HEK293 (cell line): ENCODE measurements around the gene MAP1S.
A peak's percentile ranks its signal among the peaks of the same experiment; 100 is the strongest.

Experiments used
- CTCF ChIA-PET: fragments of 350-600 bp; formaldehyde crosslinking; extraction: SDS; loops from one replicate; lab custom pipeline; 2021; ENCODE audit warnings: antibody characterized with exemption; lab: Yijun Ruan, JAX
- POLR2A ChIA-PET: fragments of 300-600 bp; formaldehyde crosslinking; extraction: SDS; loops from one replicate; lab custom pipeline; 2020; ENCODE audit warnings: antibody characterized with exemption, inconsistent platforms; lab: Yijun Ruan, JAX
- H3K27ac ChIP-seq: fragments of 200-500 bp; sonication (Bioruptor generic); 2 replicates; pipeline ENCODE4 v1.5.1; 2014; ENCODE audit warnings: low read depth, low read length, control low read depth, inconsistent platforms; ENCODE audit errors: extremely low read depth
- H3K36me3 ChIP-seq, 2 experiments: fragments of 200-500 bp in 1 of 2; sonication (Bioruptor generic) in 1 of 2; 1 replicate in 1 of 2; 2 replicates in 1 of 2; pipeline ENCODE4 v1.5.1; 2014 to 2017; ENCODE audit warnings: inconsistent platforms in 2 of 2, low read length in 2 of 2; ENCODE audit not compliant: control insufficient read depth in 2 of 2, insufficient read depth in 1 of 2
- H3K4me1 ChIP-seq: fragments of 200-500 bp; sonication (Bioruptor generic); 2 replicates; pipeline ENCODE4 v1.5.1; 2014; ENCODE audit warnings: mild to moderate bottlenecking, low read length, inconsistent platforms; ENCODE audit not compliant: control insufficient read depth, insufficient read depth
- H3K4me3 ChIP-seq: 2 replicates; pipeline ENCODE4 v1.5.1; 2011; ENCODE audit warnings: low read depth, mild to moderate bottlenecking, control low read depth, low read length, moderate library complexity
- H3K9me3 ChIP-seq: fragments of 200-500 bp; sonication (Bioruptor generic); 2 replicates; pipeline ENCODE4 v1.5.1; 2014; ENCODE audit warnings: low read depth, low read length, inconsistent platforms; ENCODE audit not compliant: control insufficient read depth, insufficient read depth
- ELK4 ChIP-seq: IDR thresholded peaks from 2 replicates; pipeline ENCODE4 v1.6.1; 2011; ENCODE audit warnings: mild to moderate bottlenecking, low read depth, low read length, borderline replicate concordance
- GLIS1 ChIP-seq: fragments of 450-650 bp; formaldehyde crosslinking; IDR thresholded peaks from 2 replicates; pipeline ENCODE4 v1.5.1; 2016; ENCODE audit warnings: missing biosample characterization, missing genetic modification characterization
- GLIS2 ChIP-seq: fragments of 450-650 bp; formaldehyde crosslinking; IDR thresholded peaks from 2 replicates; pipeline ENCODE4 v1.5.1; 2016; ENCODE audit warnings: missing biosample characterization, missing genetic modification characterization
- MYNN ChIP-seq: fragments of 450-650 bp; formaldehyde crosslinking; IDR thresholded peaks from 2 replicates; pipeline ENCODE4 v1.5.1; 2016; ENCODE audit warnings: missing biosample characterization, missing genetic modification characterization, borderline replicate concordance
- MZF1 ChIP-seq: fragments of 450-650 bp; formaldehyde crosslinking; IDR thresholded peaks from 2 replicates; pipeline ENCODE4 v1.5.1; 2017; ENCODE audit warnings: missing biosample characterization, missing genetic modification characterization, borderline replicate concordance
- OSR2 ChIP-seq: fragments of 450-650 bp; formaldehyde crosslinking; IDR thresholded peaks from 2 replicates; pipeline ENCODE4 v1.5.1; 2016; ENCODE audit warnings: missing biosample characterization, missing genetic modification characterization
- PRDM1 ChIP-seq: fragments of 450-650 bp; formaldehyde crosslinking; IDR thresholded peaks from 2 replicates; pipeline ENCODE4; 2016; ENCODE audit warnings: missing biosample characterization, missing genetic modification characterization
- REPIN1 ChIP-seq: fragments of 450-650 bp; formaldehyde crosslinking; IDR thresholded peaks from 2 replicates; pipeline ENCODE4 v1.5.1; 2017; ENCODE audit warnings: missing biosample characterization, missing genetic modification characterization, low read depth
- SP2 ChIP-seq: fragments of 450-650 bp; formaldehyde crosslinking; IDR thresholded peaks from 2 replicates; pipeline ENCODE4 v1.5.1; 2016; ENCODE audit warnings: missing biosample characterization, missing genetic modification characterization
- SP3 ChIP-seq: fragments of 450-650 bp; formaldehyde crosslinking; IDR thresholded peaks from 2 replicates; pipeline ENCODE4 v1.5.1; 2016; ENCODE audit warnings: missing biosample characterization, missing genetic modification characterization
- ZBTB26 ChIP-seq: fragments of 450-650 bp; formaldehyde crosslinking; optimal IDR thresholded peaks from 2 replicates; pipeline ENCODE3; 2016; ENCODE audit warnings: missing biosample characterization, mild to moderate bottlenecking, missing genetic modification characterization
- ZEB2 ChIP-seq: fragments of 450-650 bp; formaldehyde crosslinking; IDR thresholded peaks from 2 replicates; pipeline ENCODE4 v1.5.1; 2016; ENCODE audit warnings: missing biosample characterization, missing genetic modification characterization
- ZFHX2 ChIP-seq: fragments of 450-650 bp; formaldehyde crosslinking; conservative IDR thresholded peaks from 2 replicates; pipeline ENCODE4 v1.5.1; 2016; ENCODE audit warnings: missing biosample characterization, missing genetic modification characterization
- ZNF132 ChIP-seq: fragments of 450-650 bp; formaldehyde crosslinking; IDR thresholded peaks from 2 replicates; pipeline ENCODE4 v1.5.1; 2017; ENCODE audit warnings: missing biosample characterization, missing genetic modification characterization, borderline replicate concordance
- ZNF155 ChIP-seq: fragments of 450-650 bp; formaldehyde crosslinking; IDR thresholded peaks from 2 replicates; pipeline ENCODE4 v1.5.1; 2016; ENCODE audit warnings: missing biosample characterization, missing genetic modification characterization
- ZNF16 ChIP-seq: fragments of 450-650 bp; formaldehyde crosslinking; IDR thresholded peaks from 2 replicates; pipeline ENCODE4 v1.5.1; 2016; ENCODE audit warnings: low read depth, missing biosample characterization, missing genetic modification characterization
- ZNF266 ChIP-seq: fragments of 450-650 bp; formaldehyde crosslinking; IDR thresholded peaks from 2 replicates; pipeline ENCODE4 v1.5.1; 2016; ENCODE audit warnings: missing biosample characterization, missing genetic modification characterization, low read depth
- ZNF529 ChIP-seq: fragments of 450-650 bp; formaldehyde crosslinking; IDR thresholded peaks from 2 replicates; pipeline ENCODE4 v1.5.1; 2017; ENCODE audit warnings: missing genetic modification characterization, missing biosample characterization; ENCODE audit not compliant: insufficient replicate concordance
- ZNF580 ChIP-seq: fragments of 450-650 bp; formaldehyde crosslinking; IDR thresholded peaks from 2 replicates; pipeline ENCODE4 v1.5.1; 2016; ENCODE audit warnings: missing biosample characterization, missing genetic modification characterization
- ZNF624 ChIP-seq: fragments of 450-650 bp; formaldehyde crosslinking; IDR thresholded peaks from 2 replicates; pipeline ENCODE4 v1.5.1; 2017; ENCODE audit warnings: missing biosample characterization, missing genetic modification characterization
- ZNF692 ChIP-seq: fragments of 450-650 bp; formaldehyde crosslinking; IDR thresholded peaks from 2 replicates; pipeline ENCODE4 v1.5.1; 2016; ENCODE audit warnings: missing biosample characterization, missing genetic modification characterization
- ZNF785 ChIP-seq: fragments of 450-650 bp; formaldehyde crosslinking; IDR thresholded peaks from 2 replicates; pipeline ENCODE4 v1.5.1; 2016; ENCODE audit warnings: missing biosample characterization, missing genetic modification characterization
- ZNF837 ChIP-seq: fragments of 450-650 bp; formaldehyde crosslinking; IDR thresholded peaks from 2 replicates; pipeline ENCODE4 v1.5.1; 2016; ENCODE audit warnings: missing biosample characterization, missing genetic modification characterization
- ZSCAN16 ChIP-seq: fragments of 450-650 bp; formaldehyde crosslinking; IDR thresholded peaks from 2 replicates; pipeline ENCODE4 v1.5.1; 2016; ENCODE audit warnings: missing biosample characterization, missing genetic modification characterization
- ZSCAN4 ChIP-seq: fragments of 450-650 bp; formaldehyde crosslinking; IDR thresholded peaks from 2 replicates; pipeline ENCODE4 v1.5.1; 2017; ENCODE audit warnings: missing biosample characterization, missing genetic modification characterization
- ZSCAN5A ChIP-seq: fragments of 450-650 bp; formaldehyde crosslinking; IDR thresholded peaks from 2 replicates; pipeline ENCODE4 v1.5.1; 2016; ENCODE audit warnings: missing biosample characterization, missing genetic modification characterization

MAP1S gene

GRCh38 chr19:17743874-17744580, 24.7 kb downstream of the MAP1S start:
- Histone ChIP-seq H3K4me3 (no peak overlapping the region), H3K36me3 (no peaks in the 10 kb centered on the region)
- no peak for TF ChIP-seq ZSCAN4
- TF ChIP-seq, all 188 proteins: peak for 0
- H3K27ac ChIP-seq, result no peak overlapping the region
- ChIA-PET POLR2A (interaction anchor here (0.5 kb wide), 1 partner anchor 352 kb away, joined by 3 read pairs; no protein-coding TSS in a partner anchor), CTCF (interaction anchor here (0.6 kb wide), 1 partner anchor 247 kb away, joined by 4 read pairs; no protein-coding TSS in a partner anchor)
- no peaks in the 10 kb centered on the region; the same call in 1 of the 2 replicates for H3K4me1 ChIP-seq
- H3K9me3 ChIP-seq, result no peaks in the 10 kb centered on the region

- Histone ChIP-seq H3K4me3 (peak overlapping the region; percentile 56), H3K36me3 (no peaks in the 10 kb centered on the region), H3K9me3 (no peaks in the 10 kb centered on the region), H3K4me1 (no peaks in the 10 kb centered on the region), H3K27ac (no peak overlapping the region)
- ChIA-PET CTCF (interaction anchor here (1.2 kb wide), 1 partner anchor 19 kb away, joined by 3 read pairs; no protein-coding TSS in a partner anchor), POLR2A (interaction anchor here (0.5 to 1.3 kb wide), 5 partner anchors 9 to 232 kb away, joined by 3 read pairs; partner anchors contain the start of gene MAP1S)
- TF ChIP-seq ZFHX2 (tag by site-specific recombination) (peak; percentile 11; the same call in 1 of the 2 replicates), ZNF580 (tag by site-specific recombination) (peak; percentile 87; the same call in 1 of the 2 replicates), ZNF624 (no peak), SP3 (tag by site-specific recombination) (peak; percentile 72; the same call in 1 of the 2 replicates), ZNF155 (tag by site-specific recombination) (no peak), ZNF132 (tag by site-specific recombination) (no peak), ZNF16 (no peak), ZNF837 (tag by site-specific recombination) (no peak), ZNF692 (tag by site-specific recombination) (no peak), MZF1 (tag by site-specific recombination) (no peak), ZSCAN16 (no peak), SP2 (peak; percentile 91), ELK4 (no peak), MYNN (tag by site-specific recombination) (no peak), ZNF266 (tag by site-specific recombination) (no peak), ZEB2 (tag by site-specific recombination) (no peak), GLIS1 (tag by site-specific recombination) (peak; percentile 60; the same call in 1 of the 2 replicates), ZNF785 (tag by site-specific recombination) (no peak), OSR2 (tag by site-specific recombination) (no peak), ZNF529 (no peak), REPIN1 (tag by site-specific recombination) (no peak), GLIS2 (tag by site-specific recombination) (peak; percentile 84; the same call in 1 of the 2 replicates), PRDM1 (tag by site-specific recombination) (no peak), ZBTB26 (peak; percentile 36), ZSCAN5A (tag by site-specific recombination) (no peak)
Measured at GRCh38 chr19:17747205-17748098, 28.2 kb downstream of the MAP1S start.
